ENCODE data around the gene GPANK1.

The GPANK1 gene

DNA sequence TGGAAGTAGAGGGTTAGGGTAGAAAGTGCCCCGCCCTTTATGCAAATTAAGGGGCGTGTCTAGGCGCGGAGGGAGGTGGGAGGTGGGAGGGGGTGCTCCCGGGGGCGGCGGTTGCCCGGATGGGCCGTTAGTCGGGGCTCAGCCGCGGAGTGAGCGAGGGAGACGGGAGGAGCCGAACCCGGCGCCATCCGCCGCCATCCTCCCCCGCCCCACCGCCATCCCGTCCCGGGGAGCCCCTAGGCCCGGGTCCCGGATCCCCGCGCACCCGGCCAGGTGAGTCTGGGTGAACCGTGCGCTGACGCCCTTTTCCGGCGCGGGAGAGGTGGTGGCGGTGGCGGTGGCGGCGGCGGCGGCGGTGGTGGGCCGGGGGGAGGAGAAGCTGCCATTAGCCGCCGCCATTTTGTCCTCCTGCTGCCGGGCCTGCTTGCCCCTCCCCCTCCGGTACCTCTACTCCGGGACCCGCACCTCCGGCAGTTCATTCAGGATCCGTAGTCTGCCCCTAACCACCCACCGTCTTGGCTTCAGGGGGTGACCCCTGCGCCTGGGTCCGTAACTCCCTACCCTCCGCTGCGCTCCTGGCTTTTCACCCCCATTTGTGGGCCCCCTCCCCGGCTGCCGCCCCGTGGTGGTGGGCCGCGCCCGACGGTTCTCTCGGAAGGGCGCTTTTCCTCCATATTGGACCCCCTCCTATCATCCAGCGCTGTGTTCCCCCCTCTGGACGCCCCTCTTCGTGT, 44.0 kb downstream of the GPANK1 start, which contains the start of gene PRRC2A:
Gene PRRC2A (plus strand): TSS at position 130 of the 734 bp plus-strand sequence. CDS start 2,075 bp downstream, outside the sequence.
- peak within 1 kb of the TSS; percentile 54 for H3K4me3 ChIP-seq (replicated peaks; ENCODE audit: low read depth, low read length)
- DNase-seq (ENCODE audit: extremely low read depth, low read depth): no peak
- TF ChIP-seq, protein P1, sequence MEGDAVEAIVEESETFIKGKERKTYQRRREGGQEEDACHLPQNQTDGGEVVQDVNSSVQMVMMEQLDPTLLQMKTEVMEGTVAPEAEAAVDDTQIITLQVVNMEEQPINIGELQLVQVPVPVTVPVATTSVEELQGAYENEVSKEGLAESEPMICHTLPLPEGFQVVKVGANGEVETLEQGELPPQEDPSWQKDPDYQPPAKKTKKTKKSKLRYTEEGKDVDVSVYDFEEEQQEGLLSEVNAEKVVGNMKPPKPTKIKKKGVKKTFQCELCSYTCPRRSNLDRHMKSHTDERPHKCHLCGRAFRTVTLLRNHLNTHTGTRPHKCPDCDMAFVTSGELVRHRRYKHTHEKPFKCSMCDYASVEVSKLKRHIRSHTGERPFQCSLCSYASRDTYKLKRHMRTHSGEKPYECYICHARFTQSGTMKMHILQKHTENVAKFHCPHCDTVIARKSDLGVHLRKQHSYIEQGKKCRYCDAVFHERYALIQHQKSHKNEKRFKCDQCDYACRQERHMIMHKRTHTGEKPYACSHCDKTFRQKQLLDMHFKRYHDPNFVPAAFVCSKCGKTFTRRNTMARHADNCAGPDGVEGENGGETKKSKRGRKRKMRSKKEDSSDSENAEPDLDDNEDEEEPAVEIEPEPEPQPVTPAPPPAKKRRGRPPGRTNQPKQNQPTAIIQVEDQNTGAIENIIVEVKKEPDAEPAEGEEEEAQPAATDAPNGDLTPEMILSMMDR (IDR thresholded peaks at IDR 0.05; ENCODE audit: low read depth, low read length, missing control alignments): no peak

DNA sequence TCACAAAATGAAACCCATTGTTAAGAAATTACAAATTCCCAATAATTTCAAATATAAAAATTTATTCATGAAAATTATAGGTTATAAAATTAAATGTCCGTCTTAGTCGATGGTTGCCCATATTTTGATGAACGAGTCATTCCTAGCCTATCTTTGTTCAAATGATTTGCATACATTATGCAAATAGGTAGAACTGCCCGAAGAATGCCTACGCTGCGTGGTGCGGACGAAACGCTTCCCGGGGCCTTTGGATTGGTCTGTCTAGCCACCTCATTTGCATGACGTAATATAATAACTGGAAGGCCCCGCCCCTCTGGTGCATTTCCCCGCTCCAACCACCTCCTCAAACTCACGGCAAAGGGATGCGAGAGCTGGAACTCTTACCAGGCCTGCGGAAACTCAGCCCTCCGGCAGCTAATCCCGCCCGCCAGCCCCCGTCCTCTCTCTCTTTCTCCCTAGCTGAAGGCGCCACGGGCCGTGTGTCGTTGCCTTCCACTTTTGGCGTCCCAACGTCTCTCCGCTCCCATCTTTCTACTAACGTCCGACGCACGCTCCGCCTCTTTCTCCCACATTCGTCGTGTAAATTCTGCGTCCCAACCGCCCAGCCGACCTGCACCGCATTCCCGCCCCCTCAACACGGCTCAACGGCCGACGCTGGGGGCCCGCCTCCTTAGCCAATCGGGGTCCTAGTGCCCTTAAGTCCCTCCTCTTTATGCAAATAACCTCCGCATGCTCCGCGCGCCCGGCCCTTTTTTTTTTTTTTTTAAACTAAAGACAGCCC, 44.8 kb downstream of the GPANK1 start:
- peak; percentile 97 for DNase-seq (ENCODE audit: extremely low read depth, low read depth)
- TF ChIP-seq, protein P1 (IDR thresholded peaks at IDR 0.05; ENCODE audit: low read depth, low read length, missing control alignments): no peak
- H3K4me3 ChIP-seq (replicated peaks; ENCODE audit: low read depth, low read length): peak overlapping the region; percentile 54

DNA sequence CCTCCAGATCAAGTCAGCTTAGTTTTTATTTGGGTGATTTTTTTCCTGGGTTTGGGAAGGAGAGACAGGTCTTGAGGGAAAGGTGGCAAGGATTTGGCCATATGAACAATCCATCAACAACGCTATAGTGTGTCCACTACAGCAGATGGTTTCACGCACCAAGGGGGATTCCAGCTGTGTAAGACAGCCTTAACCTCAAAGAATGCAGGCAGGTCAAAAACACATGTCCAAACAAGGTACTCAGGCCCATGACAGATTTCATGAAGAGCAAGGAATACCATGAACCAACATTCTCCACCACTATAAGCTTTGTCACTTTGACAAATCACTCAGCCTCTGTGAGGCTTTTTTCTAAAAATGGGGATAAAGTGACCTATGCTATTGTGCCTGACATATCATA, 47.8 kb downstream of the GPANK1 start:
- TF ChIP-seq, protein P1 (IDR thresholded peaks at IDR 0.05; ENCODE audit: low read depth, low read length, missing control alignments): no peak
- no peak for DNase-seq (ENCODE audit: extremely low read depth, low read depth)
- H3K4me3 ChIP-seq (replicated peaks; ENCODE audit: low read depth, low read length): no peak overlapping the region

DNA sequence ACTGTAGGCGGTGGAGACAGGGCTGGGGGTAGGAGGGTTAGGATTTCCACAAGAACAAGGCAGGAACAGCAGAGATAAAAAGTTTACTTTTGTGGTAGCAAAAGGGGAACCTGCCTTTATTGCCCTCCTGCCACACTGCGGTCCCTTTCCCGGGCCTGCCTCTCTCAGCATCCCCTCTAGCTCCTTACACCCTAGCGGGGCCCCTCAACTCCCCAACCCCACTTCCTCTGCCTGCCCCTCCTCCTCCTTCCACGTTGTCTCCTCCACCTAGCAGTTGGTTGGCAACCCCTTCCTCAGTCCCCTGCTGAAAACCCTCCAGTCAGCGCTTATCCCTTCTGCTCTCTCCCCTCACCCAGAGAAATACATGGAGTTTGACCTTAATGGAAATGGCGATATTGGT, 49.0 kb downstream of the GPANK1 start:
- H3K4me3 ChIP-seq (replicated peaks; ENCODE audit: low read depth, low read length): no peak overlapping the region
- no peak for DNase-seq (ENCODE audit: extremely low read depth, low read depth)

DNA sequence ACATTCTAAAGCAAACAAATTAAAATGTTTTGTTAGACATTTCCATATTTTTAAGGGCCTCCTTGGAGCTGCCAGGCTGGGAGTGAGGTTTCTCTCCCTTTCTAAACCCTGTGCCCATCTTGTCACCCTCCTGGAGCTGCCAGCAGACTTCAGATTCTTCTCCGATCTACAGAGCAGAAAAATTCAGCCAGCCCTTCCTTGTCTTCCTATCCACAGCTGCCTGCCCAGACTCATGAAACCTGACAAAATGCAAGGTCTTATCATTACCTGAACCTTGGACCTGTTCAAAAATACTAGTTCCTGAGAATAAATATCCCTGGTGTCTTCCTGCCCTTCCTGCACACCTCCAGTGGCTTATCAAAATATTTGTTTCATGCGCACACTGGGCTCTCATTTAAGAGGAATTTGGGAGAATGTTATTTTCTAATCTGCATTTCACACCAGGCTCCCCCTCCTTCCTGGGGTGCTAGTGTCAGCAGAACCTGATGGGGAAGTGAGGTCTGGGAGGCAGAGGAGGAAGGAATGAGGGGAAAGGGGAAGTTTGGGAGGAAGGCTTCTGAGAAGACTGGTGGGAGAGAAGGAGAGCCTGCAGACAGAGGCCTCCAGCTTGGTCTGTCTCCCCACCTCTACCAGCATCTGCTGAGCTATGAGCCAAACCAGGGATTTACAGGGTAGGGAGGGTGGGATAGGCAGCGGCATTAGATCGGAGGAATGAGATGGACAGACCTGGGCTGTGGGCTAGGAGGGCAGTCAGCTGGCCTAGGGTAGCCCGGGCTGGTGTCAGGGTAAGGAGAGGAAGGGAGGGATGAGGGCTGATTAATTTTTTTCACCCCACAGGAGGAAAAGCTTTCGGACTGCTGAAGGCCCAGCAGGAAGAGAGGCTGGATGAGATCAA, 49.9 kb downstream of the GPANK1 start, which contains the start of gene AIF1:
Gene AIF1 (plus strand): TSS at position 551 of the 895 bp plus-strand sequence. CDS start 96 bp downstream, at position 647.
- DNase-seq (ENCODE audit: extremely low read depth, low read depth): no peak
- TF ChIP-seq, protein P1 (IDR thresholded peaks at IDR 0.05; ENCODE audit: low read depth, low read length, missing control alignments): no peak
- no peak within 1 kb of the TSS for H3K4me3 ChIP-seq (replicated peaks; ENCODE audit: low read depth, low read length)

More for the DNA sequence above, 49.0 kb downstream of the GPANK1 start:
- TF ChIP-seq, protein P1 (IDR thresholded peaks at IDR 0.05; ENCODE audit: low read depth, low read length, missing control alignments): no peak

DNA sequence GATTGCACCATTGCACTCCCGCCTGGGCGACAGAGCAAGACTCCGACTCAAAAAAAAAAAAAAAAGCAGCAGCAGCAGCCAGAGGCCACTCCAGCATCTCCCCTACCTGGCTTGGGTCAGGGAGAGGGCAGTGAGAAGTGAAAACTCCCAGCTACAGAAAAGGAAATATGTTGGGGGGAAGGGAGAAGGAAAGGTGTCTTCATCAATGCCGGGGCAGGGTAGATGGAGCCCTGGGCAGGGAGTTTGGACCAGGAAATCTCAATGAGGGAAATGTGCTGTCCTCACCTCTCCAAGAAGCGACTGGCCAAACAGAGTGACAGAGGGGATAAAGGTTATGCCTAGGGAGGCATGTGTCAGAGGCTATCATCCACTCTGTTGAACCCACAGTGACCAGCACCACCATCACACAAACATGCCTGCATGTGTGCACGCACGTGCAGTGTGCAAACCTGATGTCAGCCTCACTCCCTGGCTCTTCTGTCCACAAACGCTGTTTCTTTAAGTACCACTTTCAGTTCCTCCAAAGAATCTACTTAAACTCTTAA, 50.6 kb downstream of the GPANK1 start:
- H3K4me3 ChIP-seq (replicated peaks; ENCODE audit: low read depth, low read length): no peak overlapping the region
- DNase-seq (ENCODE audit: extremely low read depth, low read depth): no peak
- TF ChIP-seq, protein P1 (IDR thresholded peaks at IDR 0.05; ENCODE audit: low read depth, low read length, missing control alignments): no peak

All from HFF-Myc (cell line).